Nephron progenitor cell (in vitro differentiated cells): Measurements from ENCODE around the gene EGLN3.

Experiments used
- DNase-seq: peaks from one replicate; pipeline ENCODE4 v3.0.0; 2021
- H3K27ac Mint-ChIP-seq: 2 replicates; pipeline ENCODE4 v1.8.0; 2021; ENCODE audit warnings: mild to moderate bottlenecking, moderate library complexity, mixed read lengths
- H3K27me3 Mint-ChIP-seq: 2 replicates; pipeline ENCODE4 v1.8.0; 2021; ENCODE audit warnings: mild to moderate bottlenecking, low read depth, mixed read lengths; ENCODE audit not compliant: poor library complexity
- H3K36me3 Mint-ChIP-seq: 2 replicates; pipeline ENCODE4 v1.8.0; 2021; ENCODE audit warnings: low read depth, mixed read lengths
- H3K4me1 Mint-ChIP-seq: 2 replicates; pipeline ENCODE4 v1.8.0; 2021; ENCODE audit warnings: mixed read lengths
- H3K4me3 Mint-ChIP-seq: 2 replicates; pipeline ENCODE4 v1.8.0; 2021; ENCODE audit warnings: mild to moderate bottlenecking, moderate library complexity, mixed read lengths
- H3K9me3 Mint-ChIP-seq: 2 replicates; pipeline ENCODE4 v1.8.0; 2021; ENCODE audit warnings: mild to moderate bottlenecking, moderate library complexity, mixed read lengths
- CTCF ChIP-seq: fragments of 200-600 bp; sonication (generic); IDR thresholded peaks from 2 replicates; pipeline ENCODE4 v1.5.0; 2021; ENCODE audit warnings: antibody characterized with exemption

The EGLN3 gene

GRCh38 chr14:33958605-33959226 is 7.8 kb upstream of the EGLN3 start:
- no peak for TF ChIP-seq CTCF
- Mint-ChIP-seq H3K27ac (no peak overlapping the region), H3K36me3 (no peaks in the 10 kb centered on the region), H3K4me1 (peaks cover 26% of the 10 kb centered on the region), H3K27me3 (no peaks in the 10 kb centered on the region), H3K9me3 (peaks cover 10% of the 10 kb centered on the region), H3K4me3 (no peak overlapping the region)
- DNase-seq, result no peak

GRCh38 chr14:33957993-33958392 is 7.1 kb upstream of the EGLN3 start:
- no peak for DNase-seq
- no peak for TF ChIP-seq CTCF

GRCh38 chr14:33957299-33957698 is 6.4 kb upstream of the EGLN3 start:
- no peak for DNase-seq
- TF ChIP-seq CTCF, result no peak
- H3K4me1 Mint-ChIP-seq, result peaks cover 22% of the 10 kb centered on the region
- no peaks in the 10 kb centered on the region for H3K36me3 Mint-ChIP-seq
- no peak overlapping the region for H3K4me3 Mint-ChIP-seq
- peaks cover 12% of the 10 kb centered on the region for H3K27me3 Mint-ChIP-seq
- H3K9me3 Mint-ChIP-seq, result peaks cover 6% of the 10 kb centered on the region
- no peak overlapping the region for H3K27ac Mint-ChIP-seq

More at GRCh38 chr14:33957993-33958392, 7.1 kb upstream of the EGLN3 start:
- Mint-ChIP-seq H3K27ac (no peak overlapping the region), H3K36me3 (no peaks in the 10 kb centered on the region), H3K4me1 (peaks cover 19% of the 10 kb centered on the region), H3K27me3 (peaks cover 5% of the 10 kb centered on the region), H3K4me3 (no peak overlapping the region), H3K9me3 (peaks cover 10% of the 10 kb centered on the region)

- no peak overlapping the region for H3K27ac Mint-ChIP-seq
- no peak overlapping the region for H3K4me3 Mint-ChIP-seq
- H3K27me3 Mint-ChIP-seq, result peaks cover 16% of the 10 kb centered on the region
- no peaks in the 10 kb centered on the region for H3K36me3 Mint-ChIP-seq
- H3K9me3 Mint-ChIP-seq, result peaks cover 4% of the 10 kb centered on the region
- peaks cover 25% of the 10 kb centered on the region for H3K4me1 Mint-ChIP-seq
- no peak for DNase-seq
- no peak for TF ChIP-seq CTCF
Measured at GRCh38 chr14:33956640-33957039, 5.8 kb upstream of the EGLN3 start.

- H3K27me3 Mint-ChIP-seq, result peaks cover 31% of the 10 kb centered on the region
- no peak for TF ChIP-seq CTCF
- H3K36me3 Mint-ChIP-seq, result no peaks in the 10 kb centered on the region
- no peak overlapping the region for H3K27ac Mint-ChIP-seq
- H3K9me3 Mint-ChIP-seq, result no peaks in the 10 kb centered on the region
- no peak for DNase-seq
- H3K4me1 Mint-ChIP-seq, result peaks cover 27% of the 10 kb centered on the region
- no peak overlapping the region for H3K4me3 Mint-ChIP-seq
Measured at GRCh38 chr14:33954016-33954598, 3.2 kb upstream of the EGLN3 start.

- Mint-ChIP-seq H3K27ac (no peak overlapping the region), H3K36me3 (no peaks in the 10 kb centered on the region), H3K27me3 (peaks cover 45% of the 10 kb centered on the region), H3K9me3 (no peaks in the 10 kb centered on the region), H3K4me1 (peaks cover 43% of the 10 kb centered on the region), H3K4me3 (no peak overlapping the region)
- TF ChIP-seq CTCF, result no peak
- DNase-seq, result no peak
Measured at GRCh38 chr14:33952541-33952940, 1.7 kb upstream of the EGLN3 start.
